ENCODE measurements around the gene P2RY6. TPM values are rescaled to one million over a fixed set of nuclear protein-coding genes. Genes with fewer than 3 reads are reported as not detected.

Gene P2RY6
- total RNA-seq, 2 experiments from 2014 or later = 0.44 TPM; not detected in 1

- Mint-ChIP-seq H3K36me3 (no peaks in the 10 kb centered on the region), H3K9me3 (no peaks in the 10 kb centered on the region), H3K27me3 (peaks cover 29% of the 10 kb centered on the region), H3K4me1 (no peaks in the 10 kb centered on the region), H3K27ac (no peak overlapping the region), H3K4me3 (no peak overlapping the region)
- POLR2A ChIA-PET = no interaction called here
- no peak for DNase-seq
- no peak for ATAC-seq (ENCODE audit: low read depth)
Observed at GRCh38 chr11:73260127-73260457, 12.0 kb upstream of the P2RY6 start.

DNA sequence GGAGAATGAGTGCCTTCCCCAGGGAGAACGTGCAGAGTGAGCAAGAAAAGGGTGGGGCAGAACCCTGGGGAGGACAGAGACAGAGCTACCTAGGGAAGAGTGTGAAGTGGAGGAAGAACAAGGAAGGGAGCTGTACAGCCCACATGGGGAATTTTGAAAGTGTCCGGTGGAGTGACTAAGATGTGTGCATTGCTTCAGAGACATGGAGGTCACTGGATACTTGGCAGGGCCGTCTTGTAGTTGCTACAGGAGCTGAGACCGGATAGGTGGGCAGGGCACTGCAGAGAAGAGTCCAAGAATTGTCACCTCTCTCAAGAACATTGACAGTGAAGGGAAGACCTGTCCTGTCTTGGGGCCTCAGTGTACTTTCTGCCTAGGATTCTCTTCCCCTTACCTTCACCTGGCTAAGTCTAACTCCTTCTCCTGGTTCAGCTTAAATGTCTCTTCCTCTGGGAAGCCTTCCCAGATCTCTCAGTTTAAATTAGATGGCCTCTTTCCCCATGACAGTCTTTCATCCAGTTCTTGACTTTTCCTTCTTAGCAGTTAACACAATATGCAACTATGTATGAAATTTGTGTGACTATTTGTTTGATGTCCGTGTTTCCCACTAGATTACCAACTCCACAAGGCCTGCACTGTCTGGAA, 9.2 kb upstream of the P2RY6 start:
- Mint-ChIP-seq H3K4me1 (no peaks in the 10 kb centered on the region), H3K36me3 (no peaks in the 10 kb centered on the region), H3K27ac (no peak overlapping the region), H3K9me3 (no peaks in the 10 kb centered on the region), H3K4me3 (no peak overlapping the region), H3K27me3 (peaks cover 47% of the 10 kb centered on the region)
- no peak for ATAC-seq (ENCODE audit: low read depth)
- POLR2A ChIA-PET = no interaction called here
- no peak for DNase-seq

- H3K9me3 Mint-ChIP-seq = no peaks in the 10 kb centered on the region
- DNase-seq (no peak), ATAC-seq (ENCODE audit: low read depth) (no peak)
- H3K4me1 Mint-ChIP-seq = no peaks in the 10 kb centered on the region
- no peak overlapping the region for H3K4me3 Mint-ChIP-seq
- H3K27ac Mint-ChIP-seq = no peak overlapping the region
- H3K36me3 Mint-ChIP-seq = no peaks in the 10 kb centered on the region
- H3K27me3 Mint-ChIP-seq = peaks cover 47% of the 10 kb centered on the region
- POLR2A ChIA-PET = no interaction called here
Observed at GRCh38 chr11:73263640-73264039, 8.5 kb upstream of the P2RY6 start.

- no peak overlapping the region for H3K4me3 Mint-ChIP-seq
Observed at GRCh38 chr11:73265278-73265810, 6.8 kb upstream of the P2RY6 start.

DNA sequence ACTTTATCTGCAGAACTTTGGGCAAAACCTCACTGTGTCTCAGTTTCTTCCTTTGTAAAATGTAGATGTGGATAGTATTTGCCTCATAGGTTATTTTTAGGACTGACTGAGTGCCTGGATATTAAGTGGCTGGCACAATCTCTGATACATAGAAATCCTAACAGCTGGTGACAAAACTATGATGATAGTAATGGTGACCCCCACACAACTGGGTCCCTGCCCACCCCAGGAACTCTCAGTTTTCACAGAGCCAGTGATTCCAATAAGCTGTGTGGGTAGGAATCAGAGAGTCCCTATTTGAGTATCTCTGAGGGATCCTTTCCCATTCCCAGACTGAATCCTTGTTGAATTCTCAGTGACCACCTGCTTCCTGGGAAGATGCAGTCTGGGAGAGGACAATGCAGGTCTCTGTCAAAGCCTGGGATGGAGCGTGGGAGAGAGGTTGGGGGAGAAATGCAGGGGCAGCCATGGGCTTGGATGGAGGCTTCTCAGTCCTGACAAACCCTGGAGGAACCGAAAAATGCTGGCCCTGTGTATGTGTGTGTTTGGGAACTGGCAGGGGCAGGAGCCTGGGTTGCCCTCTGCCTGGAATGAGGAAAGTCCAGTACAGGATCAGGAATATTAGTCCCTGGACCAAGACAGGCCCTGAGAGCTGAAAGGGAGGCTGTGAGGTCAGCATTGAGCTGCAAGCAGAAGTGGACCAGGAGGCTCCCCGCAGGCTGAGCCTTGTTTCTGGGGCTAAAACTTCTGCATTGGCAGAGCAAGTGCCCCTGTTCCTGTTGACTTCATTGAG, 6.1 kb upstream of the P2RY6 start:
- Mint-ChIP-seq H3K4me3 (no peak overlapping the region), H3K4me1 (no peaks in the 10 kb centered on the region), H3K27ac (no peak overlapping the region), H3K36me3 (no peaks in the 10 kb centered on the region), H3K9me3 (no peaks in the 10 kb centered on the region), H3K27me3 (peaks cover 48% of the 10 kb centered on the region)
- no peak for DNase-seq
- POLR2A ChIA-PET = no interaction called here
- ATAC-seq (ENCODE audit: low read depth) = no peak

More at GRCh38 chr11:73265278-73265810, 6.8 kb upstream of the P2RY6 start:
- DNase-seq = no peak
- Mint-ChIP-seq H3K27ac (no peak overlapping the region), H3K27me3 (peaks cover 47% of the 10 kb centered on the region), H3K9me3 (no peaks in the 10 kb centered on the region), H3K4me1 (no peaks in the 10 kb centered on the region), H3K36me3 (no peaks in the 10 kb centered on the region)
- ATAC-seq (ENCODE audit: low read depth) = no peak
- POLR2A ChIA-PET = no interaction called here

GRCh38 chr11:73266646-73267020, 5.5 kb upstream of the P2RY6 start:
- Mint-ChIP-seq H3K4me3 (no peak overlapping the region), H3K4me1 (no peaks in the 10 kb centered on the region), H3K27ac (no peak overlapping the region), H3K27me3 (peaks cover 48% of the 10 kb centered on the region), H3K9me3 (no peaks in the 10 kb centered on the region), H3K36me3 (no peaks in the 10 kb centered on the region)
- POLR2A ChIA-PET = no interaction called here
- DNase-seq (no peak), ATAC-seq (ENCODE audit: low read depth) (no peak)

GRCh38 chr11:73267122-73267846, 4.9 kb upstream of the P2RY6 start:
- Mint-ChIP-seq H3K36me3 (no peaks in the 10 kb centered on the region), H3K27ac (no peak overlapping the region), H3K4me3 (no peak overlapping the region), H3K4me1 (no peaks in the 10 kb centered on the region), H3K9me3 (no peaks in the 10 kb centered on the region), H3K27me3 (peaks cover 43% of the 10 kb centered on the region)
- ATAC-seq (ENCODE audit: low read depth) = no peak
- DNase-seq = no peak
- POLR2A ChIA-PET = no interaction called here

DNA sequence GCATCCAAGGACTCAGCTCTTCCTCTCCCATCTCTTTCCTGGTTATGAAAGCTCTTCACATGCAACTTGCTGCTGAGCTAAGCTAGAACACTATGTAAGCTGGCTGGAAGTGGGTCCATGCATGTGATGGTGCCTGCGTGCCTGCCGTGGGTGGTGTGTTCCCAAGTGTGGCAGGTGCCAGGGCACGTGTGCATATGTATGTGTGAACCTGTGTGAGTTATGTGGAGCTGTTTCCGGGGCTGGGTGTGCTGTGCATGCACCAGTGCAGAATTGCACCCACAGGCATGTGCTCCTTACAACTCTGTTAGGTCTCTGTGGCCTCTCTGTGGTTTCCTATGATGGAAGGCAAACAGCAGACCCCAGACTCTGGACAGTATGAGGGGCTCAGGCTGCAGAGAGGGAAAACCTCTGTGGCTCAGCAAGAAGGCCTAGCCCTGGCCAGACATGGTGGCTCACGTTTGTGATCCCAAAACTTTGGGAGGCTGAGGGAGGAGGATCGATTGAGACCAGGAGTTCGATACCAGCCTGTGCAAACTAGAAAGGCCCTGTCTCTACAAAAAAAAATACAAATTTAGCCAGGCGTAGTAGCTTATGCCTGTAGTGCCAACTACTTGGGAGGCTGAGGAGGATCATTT, 4.1 kb upstream of the P2RY6 start:
- H3K9me3 Mint-ChIP-seq = no peaks in the 10 kb centered on the region
- POLR2A ChIA-PET = no interaction called here
- DNase-seq = no peak

GRCh38 chr11:73268671-73269271, 3.4 kb upstream of the P2RY6 start:
- Mint-ChIP-seq H3K4me1 (no peaks in the 10 kb centered on the region), H3K36me3 (no peaks in the 10 kb centered on the region), H3K27me3 (peaks cover 31% of the 10 kb centered on the region), H3K27ac (no peak overlapping the region), H3K9me3 (no peaks in the 10 kb centered on the region), H3K4me3 (no peak overlapping the region)
- no peak for DNase-seq
- no peak for ATAC-seq (ENCODE audit: low read depth)
- POLR2A ChIA-PET = no interaction called here

More for the DNA sequence above, 4.1 kb upstream of the P2RY6 start:
- no peak for ATAC-seq (ENCODE audit: low read depth)
- Mint-ChIP-seq H3K4me3 (no peak overlapping the region), H3K27ac (no peak overlapping the region), H3K4me1 (no peaks in the 10 kb centered on the region), H3K27me3 (peaks cover 35% of the 10 kb centered on the region), H3K36me3 (no peaks in the 10 kb centered on the region)

- POLR2A ChIA-PET = no interaction called here
- Mint-ChIP-seq H3K9me3 (no peaks in the 10 kb centered on the region), H3K27ac (no peak overlapping the region)
Observed at GRCh38 chr11:73269459-73270015, 2.6 kb upstream of the P2RY6 start.

DNA sequence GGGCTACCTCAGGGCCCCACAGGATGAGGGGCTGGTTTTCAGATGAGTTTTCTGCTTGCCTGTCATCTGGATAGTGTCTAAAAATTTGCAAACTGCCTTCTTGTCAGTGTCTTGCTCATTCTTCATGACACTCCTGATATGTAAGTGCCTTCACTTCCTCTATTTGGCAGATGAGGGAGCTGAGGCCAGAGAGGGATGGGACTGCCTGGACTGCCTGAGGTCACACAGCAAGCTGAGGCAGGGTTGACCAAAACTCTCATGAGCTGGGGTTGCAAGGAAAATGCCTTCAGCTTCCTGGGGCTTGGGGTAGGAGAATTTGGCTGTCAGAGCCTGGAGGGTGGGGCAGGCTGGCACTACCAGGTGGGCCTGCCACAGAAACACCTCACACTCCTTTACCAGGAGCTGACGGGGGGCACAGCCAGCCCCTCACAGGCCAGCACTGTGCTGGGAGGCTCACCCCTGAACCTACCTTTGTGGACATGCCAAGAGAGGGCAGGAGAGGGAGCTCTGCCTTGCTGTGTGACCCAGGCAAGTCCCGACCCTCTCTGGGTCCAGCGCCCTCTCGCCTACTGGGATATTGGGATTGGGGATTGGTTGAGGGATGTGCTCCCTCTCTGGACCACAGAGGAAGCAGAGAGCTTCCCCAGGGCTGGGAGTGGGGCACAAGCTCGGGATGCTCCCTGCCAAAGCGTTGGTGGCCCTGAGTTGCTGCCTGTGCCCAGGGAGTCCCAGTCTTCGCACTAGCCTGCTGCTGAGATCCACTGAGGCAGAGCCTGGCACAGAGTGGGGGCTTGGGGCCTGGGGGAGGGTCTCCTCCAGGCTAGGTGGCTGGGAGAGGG, 1.9 kb upstream of the P2RY6 start:
- peaks cover 24% of the 10 kb centered on the region for H3K27me3 Mint-ChIP-seq
- ATAC-seq (ENCODE audit: low read depth) = no peak
- POLR2A ChIA-PET = no interaction called here
- DNase-seq = no peak
- H3K36me3 Mint-ChIP-seq = no peaks in the 10 kb centered on the region
- H3K4me3 Mint-ChIP-seq = no peak overlapping the region
- H3K9me3 Mint-ChIP-seq = no peaks in the 10 kb centered on the region
- H3K4me1 Mint-ChIP-seq = no peaks in the 10 kb centered on the region
- no peak overlapping the region for H3K27ac Mint-ChIP-seq

More at GRCh38 chr11:73269459-73270015, 2.6 kb upstream of the P2RY6 start:
- Mint-ChIP-seq H3K36me3 (no peaks in the 10 kb centered on the region), H3K27me3 (peaks cover 31% of the 10 kb centered on the region), H3K4me3 (no peak overlapping the region), H3K4me1 (no peaks in the 10 kb centered on the region)
- no peak for DNase-seq
- no peak for ATAC-seq (ENCODE audit: low read depth)

GRCh38 chr11:73270855-73271477, 1.2 kb upstream of the P2RY6 start:
- H3K4me3 Mint-ChIP-seq = no peak overlapping the region
- no peak overlapping the region for H3K27ac Mint-ChIP-seq
- DNase-seq = no peak
- no peaks in the 10 kb centered on the region for H3K9me3 Mint-ChIP-seq
- POLR2A ChIA-PET = no interaction called here
- H3K4me1 Mint-ChIP-seq = no peaks in the 10 kb centered on the region
- peaks cover 19% of the 10 kb centered on the region for H3K27me3 Mint-ChIP-seq
- ATAC-seq (ENCODE audit: low read depth) = no peak
- H3K36me3 Mint-ChIP-seq = no peaks in the 10 kb centered on the region
